Measurements from ENCODE around the gene SLC26A1.

DNA sequence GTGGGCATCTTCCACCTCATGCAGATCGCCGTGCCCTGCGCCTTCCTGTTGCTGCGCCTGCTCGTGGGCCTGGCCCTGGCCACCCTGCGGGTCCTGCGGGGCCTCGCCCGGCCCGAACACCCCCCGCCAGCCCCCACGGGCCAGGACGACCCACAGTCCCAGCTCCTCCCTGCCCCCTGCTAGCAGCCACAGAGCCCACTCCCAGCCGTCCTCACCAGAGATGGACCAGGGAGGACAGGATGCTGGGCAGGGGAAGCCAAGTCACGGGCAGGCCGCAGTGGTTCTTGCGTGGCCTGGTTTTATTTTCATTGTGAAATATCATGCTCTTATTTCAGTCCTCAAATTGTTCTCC, 34.9 kb downstream of the SLC26A1 start:
- TF ChIP-seq EZH2 (IDR thresholded peaks at IDR 0.05; ENCODE audit: insufficient read depth, poor library complexity, severe bottlenecking) (no peak), EZH2phosphoT487 (IDR thresholded peaks at IDR 0.05; ENCODE audit: insufficient read depth, low read depth) (no peak)
